ENCODE data around the gene CCL18. TPM values are rescaled to one million over a fixed set of nuclear protein-coding genes. Genes with fewer than 3 reads are reported as not detected.
"Not testable (repeated sequence)": the region's sequence is repeated elsewhere in the genome, so short reads cannot be mapped to it uniquely, and the experiment has no call there.

The CCL18 gene
- not detected for polyA plus RNA-seq (ENCODE audit: insufficient read length in 4 of 4)

- no peak for DNase-seq (ENCODE audit: low read depth in 4 of 4, low spot score in 3 of 4)
These were observed at the start of gene CCL18 for GRCh38 chr17:36063786-36064541. Gene CCL18 (plus strand): TSS chr17:36064272. CDS start chr17:36064343, 71 bp downstream.

DNA sequence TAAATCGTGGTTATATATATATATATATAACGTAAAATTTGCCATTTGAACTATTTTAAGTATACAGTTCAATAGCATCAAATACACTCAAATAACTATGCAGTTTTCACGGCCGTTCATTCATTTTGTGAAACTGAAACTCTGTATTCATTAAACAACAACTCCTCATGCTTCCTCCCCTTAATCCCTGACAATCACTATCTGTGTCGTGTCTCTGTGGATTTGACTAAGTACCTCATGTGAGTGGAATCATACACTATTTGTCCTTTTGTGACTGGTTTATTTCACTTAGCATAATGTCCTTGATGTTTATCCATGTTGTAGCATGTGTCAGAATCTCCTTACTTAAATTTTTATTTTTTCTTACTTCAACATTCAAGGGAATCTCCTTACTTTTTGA lies 49.1 kb upstream of the CCL18 start:
- DNase-seq (ENCODE audit: low read depth in 4 of 4, low spot score in 3 of 4), result no peak

DNA sequence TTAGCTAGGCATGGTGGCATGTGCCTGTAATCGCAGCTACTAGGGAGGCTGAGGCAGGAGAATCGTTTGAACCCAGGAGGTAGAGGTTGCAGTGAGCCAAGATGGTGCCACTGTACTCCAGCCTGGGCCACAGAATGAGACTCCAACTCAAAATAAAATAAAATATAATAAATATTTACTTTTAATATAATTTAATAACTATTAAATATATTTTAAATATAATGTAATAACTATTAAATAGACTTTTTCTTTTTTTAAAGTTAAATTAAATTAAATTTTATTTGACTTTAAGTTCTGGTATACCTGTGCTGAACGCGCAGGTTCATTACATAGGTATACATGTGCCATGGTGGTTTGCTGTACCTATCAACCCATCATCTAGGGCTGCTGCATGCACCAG lies 48.2 kb upstream of the CCL18 start:
- DNase-seq (ENCODE audit: low read depth in 4 of 4, low spot score in 3 of 4), result not testable (repeated sequence)

GRCh38 chr17:36016555-36016954 lies 47.5 kb upstream of the CCL18 start:
- DNase-seq (ENCODE audit: low read depth in 4 of 4, low spot score in 3 of 4), result no peak

DNA sequence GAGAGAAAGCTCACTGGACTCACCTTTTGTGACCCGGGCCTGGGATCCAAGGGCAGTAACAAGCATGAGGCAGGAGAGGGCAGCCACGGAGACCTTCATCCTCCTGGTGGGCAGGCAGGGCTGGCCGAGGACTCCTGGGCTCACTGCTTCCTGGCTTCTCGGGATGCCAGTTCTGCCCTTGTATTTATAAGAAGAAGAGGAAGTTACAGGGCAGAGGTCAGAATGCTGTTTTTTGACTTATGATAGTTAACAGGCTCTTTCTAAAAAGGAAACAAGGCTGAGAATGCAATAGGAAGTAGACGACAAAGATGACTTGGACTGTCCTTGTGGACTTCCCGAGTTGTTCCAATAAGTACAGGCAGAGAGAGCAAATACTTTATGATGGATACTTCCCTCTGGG lies 46.3 kb upstream of the CCL18 start, which contains the start of gene CCL23:
Gene CCL23 (minus strand): TSS at position 174 of the 400 bp plus-strand sequence. CDS start 75 bp downstream, at position 99.
- DNase-seq (ENCODE audit: low read depth in 4 of 4, low spot score in 3 of 4), result no peak

DNA sequence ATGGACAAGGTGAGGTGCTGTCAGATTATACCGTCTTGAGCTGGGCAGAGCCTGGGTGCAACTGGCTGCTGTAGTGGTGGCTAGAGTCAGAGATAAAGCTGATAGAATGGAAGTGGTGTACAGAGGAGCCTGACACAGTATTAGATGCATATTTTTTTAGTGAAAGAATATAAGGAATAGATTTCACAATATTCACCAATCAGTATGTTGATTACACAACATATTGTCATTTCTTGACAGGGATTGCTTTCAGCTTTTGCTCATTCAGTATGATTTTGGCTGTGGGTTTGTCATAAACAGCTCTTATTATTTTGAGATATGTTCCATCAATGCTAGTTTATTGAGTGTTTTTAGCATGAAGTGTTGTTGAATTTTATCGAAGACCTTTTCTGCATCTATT lies 44.6 kb upstream of the CCL18 start:
- no peak for DNase-seq (ENCODE audit: low read depth in 4 of 4, low spot score in 3 of 4)

DNA sequence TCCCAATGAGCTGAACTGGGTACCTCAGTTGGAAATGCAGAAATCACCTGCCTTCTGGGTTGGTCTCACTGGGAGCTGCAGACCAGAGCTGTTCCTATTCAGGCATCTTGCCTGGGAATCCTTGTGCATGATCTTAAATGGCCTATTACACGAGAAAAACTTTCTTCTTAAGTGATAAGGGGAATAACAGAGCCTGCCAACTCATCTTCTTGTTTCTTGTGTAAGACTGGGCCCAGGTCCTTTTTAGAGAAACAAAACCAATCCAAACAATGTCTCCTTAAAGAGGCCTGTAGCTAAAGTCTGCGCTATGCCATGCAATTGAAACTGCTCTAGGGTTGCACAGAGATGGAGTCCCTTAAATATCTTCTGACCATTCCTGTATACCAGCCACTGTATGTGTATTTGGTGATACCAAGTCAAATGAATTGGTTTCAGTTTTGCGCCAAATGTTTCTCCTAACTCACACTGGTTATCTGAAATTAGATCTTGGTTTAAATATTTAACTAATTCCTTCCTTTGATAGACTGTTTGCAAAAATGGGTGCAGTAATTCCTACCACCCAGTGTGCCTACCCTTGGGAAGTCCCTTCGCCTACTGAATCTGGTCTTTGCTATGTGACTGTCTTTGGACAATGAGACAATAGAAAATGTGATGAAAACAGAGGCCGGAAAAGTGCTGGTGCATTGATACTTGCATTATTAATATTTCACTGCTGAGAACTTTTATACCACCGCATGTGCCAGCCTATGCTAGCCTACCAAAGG lies 39.8 kb upstream of the CCL18 start:
- DNase-seq (ENCODE audit: low read depth in 4 of 4, low spot score in 3 of 4), result no peak

- DNase-seq (ENCODE audit: low read depth in 4 of 4, low spot score in 3 of 4), result no peak
These were observed 36.3 kb upstream of the CCL18 start for GRCh38 chr17:36027761-36028160.

DNA sequence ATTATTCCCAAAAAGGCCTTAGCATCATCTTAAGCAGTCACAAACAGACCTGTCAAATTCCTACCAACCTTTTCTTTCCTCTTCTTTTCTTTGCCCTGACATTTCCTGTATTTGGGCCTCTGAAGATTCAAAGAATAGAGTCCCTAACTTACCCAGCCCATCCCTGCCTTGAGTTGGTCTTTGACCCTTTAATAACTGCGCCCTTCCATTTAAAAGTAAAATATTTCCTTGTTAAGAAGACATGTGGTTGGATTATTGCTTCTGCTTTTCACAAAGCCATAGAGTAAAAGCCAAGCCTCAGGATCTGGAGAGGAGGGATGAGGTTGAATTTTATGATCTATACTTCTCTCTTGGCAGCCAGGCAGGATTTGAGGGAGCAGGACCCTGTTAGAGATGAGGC lies 33.1 kb upstream of the CCL18 start:
- no peak for DNase-seq (ENCODE audit: low read depth in 4 of 4, low spot score in 3 of 4)

- DNase-seq (ENCODE audit: low read depth in 4 of 4, low spot score in 3 of 4), result no peak
These were observed 29.9 kb upstream of the CCL18 start for GRCh38 chr17:36034127-36034526.

DNA sequence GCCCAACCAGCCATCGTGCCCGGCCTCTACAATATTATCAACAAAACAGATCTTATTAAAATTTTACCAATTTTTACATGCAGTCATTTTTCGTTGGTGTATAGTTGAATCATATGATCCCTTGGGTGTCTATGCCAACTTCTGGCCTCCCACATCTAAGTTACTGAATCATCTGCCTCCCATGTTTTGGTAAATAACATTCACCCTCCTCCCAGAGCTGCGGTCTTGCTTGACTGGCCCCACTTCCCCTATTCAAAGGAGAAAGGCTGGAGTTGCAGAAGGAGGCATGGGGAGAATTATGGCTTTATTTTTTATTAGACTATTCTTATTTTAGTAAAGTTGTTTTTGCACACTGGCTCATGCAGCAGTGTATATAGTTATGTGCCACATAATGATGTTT lies 27.8 kb upstream of the CCL18 start:
- no peak for DNase-seq (ENCODE audit: low read depth in 4 of 4, low spot score in 3 of 4)

DNA sequence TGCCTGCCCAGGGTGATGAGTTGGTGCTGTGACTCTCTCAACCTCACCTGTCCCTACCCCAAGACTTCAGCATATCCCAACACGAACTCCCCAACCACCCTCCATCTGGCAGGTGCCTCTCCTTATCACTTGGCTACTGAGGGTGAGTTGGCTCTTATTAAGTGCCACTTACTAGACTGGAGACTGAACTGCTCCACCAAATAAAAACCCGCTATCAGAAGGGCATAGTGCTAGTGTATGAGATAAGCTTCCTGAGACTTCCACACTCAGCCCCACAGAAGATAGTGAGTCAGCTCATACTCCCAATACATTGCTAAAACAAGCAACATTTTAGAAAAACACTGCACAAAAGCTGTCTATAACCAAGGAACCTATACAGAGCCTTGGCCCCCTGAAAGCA lies 16.0 kb upstream of the CCL18 start:
- no peak for DNase-seq (ENCODE audit: low read depth in 4 of 4, low spot score in 3 of 4)

DNA sequence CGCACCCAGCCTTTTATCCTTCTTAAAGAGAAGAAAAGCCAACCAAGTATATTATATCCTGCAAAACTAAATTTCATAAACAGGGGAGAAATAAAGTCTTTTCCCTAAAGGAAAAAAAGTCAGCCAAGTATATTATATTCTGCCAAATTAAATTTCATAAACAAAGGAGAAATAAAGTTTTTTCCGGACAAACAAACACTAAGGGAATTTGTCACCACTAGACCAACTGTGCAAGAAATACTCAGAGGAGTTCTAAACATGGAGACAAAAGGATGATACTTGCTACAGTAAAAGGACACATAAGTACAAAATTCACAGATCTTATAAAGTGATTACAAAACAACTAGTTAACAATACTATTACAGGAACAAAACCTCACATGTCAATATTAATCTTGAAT lies 14.4 kb upstream of the CCL18 start:
- no peak for DNase-seq (ENCODE audit: low read depth in 4 of 4, low spot score in 3 of 4)

- no peak for DNase-seq (ENCODE audit: low read depth in 4 of 4, low spot score in 3 of 4)
These were observed 8.9 kb upstream of the CCL18 start for GRCh38 chr17:36055171-36055570.

DNA sequence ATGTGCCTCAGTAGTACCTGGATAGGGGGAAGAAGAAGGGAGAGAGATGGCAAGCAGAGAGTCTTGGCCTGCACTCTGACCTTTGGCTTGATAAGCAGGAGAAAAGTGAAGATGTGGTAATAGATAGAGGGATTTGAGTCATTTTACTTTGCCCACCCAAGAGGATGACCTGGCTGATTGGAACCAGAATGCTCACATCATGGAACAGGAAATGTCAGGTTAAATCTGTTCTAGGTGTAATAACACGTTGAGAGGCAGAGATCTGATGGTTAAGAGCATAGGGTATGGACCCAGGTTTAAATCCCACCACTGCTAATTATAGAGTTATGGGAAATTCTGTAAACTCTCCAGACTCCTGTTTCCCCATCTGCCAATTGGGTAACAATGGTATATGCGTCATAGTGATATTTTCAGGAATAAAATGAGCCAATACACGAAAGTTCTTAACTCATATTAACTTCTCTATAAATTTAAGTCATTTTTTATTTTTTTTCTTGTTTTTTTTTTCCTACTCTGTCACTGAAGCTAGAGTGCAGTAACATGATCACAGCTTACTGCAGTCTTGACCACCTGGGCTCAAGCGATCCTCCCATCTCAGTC lies 8.1 kb upstream of the CCL18 start:
- DNase-seq (ENCODE audit: low read depth in 4 of 4, low spot score in 3 of 4), result no peak

DNA sequence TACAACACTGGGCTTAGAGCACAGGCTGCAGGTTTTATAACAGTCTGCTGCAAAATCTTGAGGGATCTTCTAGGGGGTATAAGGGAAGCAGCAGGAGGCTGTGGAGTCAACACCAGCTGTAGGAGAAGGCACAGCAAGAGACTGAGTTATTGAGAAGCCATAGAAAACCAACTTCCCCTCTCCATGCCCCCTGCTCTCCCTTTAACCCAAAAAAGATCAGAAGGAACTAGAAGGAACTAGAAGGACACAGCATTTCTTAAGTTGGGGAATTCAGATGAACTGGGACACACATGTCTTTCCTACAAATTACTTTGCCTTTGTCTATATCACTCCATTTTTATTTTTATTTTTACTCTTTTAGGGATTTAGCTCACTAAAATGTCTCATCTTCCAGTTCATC lies 6.2 kb upstream of the CCL18 start:
- DNase-seq (ENCODE audit: low read depth in 4 of 4, low spot score in 3 of 4), result no peak

- no peak for DNase-seq (ENCODE audit: low read depth in 4 of 4, low spot score in 3 of 4)
These were observed 4.7 kb upstream of the CCL18 start for GRCh38 chr17:36059406-36059805.

- no peak for DNase-seq (ENCODE audit: low read depth in 4 of 4, low spot score in 3 of 4)
These were observed 3.3 kb upstream of the CCL18 start for GRCh38 chr17:36060816-36061215.

DNA sequence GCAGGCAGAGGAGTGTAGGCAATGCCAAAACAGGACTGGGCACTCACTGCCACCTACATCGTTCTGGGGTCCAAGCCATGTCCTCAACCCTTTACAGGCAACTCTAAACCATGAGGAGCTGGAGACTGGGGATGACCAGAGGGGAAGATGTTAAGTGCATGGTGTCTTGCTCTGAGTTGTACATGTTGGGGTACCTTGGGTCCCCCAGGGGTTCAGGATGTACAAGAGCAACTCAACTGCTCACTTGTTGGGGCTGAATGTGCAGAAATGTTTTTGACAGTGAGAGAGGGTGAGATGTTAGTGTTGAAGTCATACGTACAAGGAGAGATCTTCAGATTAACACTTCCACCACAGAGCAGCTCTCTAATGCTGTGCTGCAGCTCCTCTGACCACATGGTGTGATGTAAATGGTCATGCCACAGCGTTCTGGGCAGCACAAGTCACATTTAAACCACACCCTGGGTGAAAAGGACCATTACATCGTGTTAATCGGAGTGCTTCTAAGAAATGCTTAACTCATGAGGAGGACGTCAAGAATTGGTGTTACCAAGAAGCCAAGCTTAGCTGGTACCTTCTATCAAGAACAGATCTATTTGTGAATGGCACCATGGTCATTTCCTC lies 2.4 kb downstream of the CCL18 start:
- DNase-seq (ENCODE audit: low read depth in 4 of 4, low spot score in 3 of 4), result no peak

DNA sequence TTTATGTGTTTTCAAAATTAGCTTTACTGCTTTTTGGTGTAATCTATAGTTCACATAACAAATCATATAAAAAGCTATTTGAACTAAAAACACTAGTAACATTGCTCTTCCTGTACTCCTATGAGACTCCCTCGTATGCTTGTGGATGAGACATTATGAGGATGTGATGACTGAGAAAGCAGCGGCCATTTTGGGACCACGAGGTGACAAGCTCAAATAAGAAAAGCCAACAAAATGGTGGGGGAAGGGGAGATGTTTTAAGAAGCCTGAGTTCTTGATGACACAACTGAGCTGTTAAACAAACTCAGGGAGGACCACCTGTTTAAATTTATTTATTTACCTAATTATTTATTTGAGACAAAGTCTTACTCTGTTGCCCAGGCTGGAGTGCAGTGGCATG lies 4.5 kb downstream of the CCL18 start:
- DNase-seq (ENCODE audit: low read depth in 4 of 4, low spot score in 3 of 4), result no peak

DNA sequence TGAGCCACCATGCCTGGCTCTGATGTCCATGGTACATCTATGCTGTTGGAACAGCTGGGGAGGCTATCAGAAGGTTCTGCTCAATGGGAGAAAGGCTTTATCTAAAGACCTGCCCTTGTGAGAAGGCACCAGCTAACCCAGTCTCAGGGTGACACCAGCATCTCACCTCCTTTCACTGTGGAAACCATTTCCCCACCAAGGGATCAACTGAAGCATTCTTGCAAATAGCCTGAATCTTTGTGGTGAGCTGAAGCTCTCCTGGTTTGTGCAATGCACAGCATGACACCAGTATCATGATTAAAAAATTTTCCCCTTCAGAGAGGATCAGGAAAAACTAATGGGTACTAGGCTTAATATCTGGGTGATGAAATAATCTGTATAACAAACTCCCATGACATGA lies 5.1 kb downstream of the CCL18 start:
- no peak for DNase-seq (ENCODE audit: low read depth in 4 of 4, low spot score in 3 of 4)
